SK-N-SH treated with all-trans-retinoic acid at 6 μM for 48 hours (cell line): Measurements from ENCODE around the gene CUL1.

Experiments used
- TCF4 ChIP-seq: fragments of 250-450 bp; sonication (Bioruptor Pico); IDR thresholded peaks from 2 replicates; pipeline ENCODE4 v1.8.0; 2021; ENCODE audit warnings: mild to moderate bottlenecking, moderate library complexity, borderline replicate concordance
- TOX ChIP-seq: fragments of 250-450 bp; sonication (Bioruptor Pico); IDR thresholded peaks from 2 replicates; pipeline ENCODE4 v1.8.0; 2021; ENCODE audit warnings: mild to moderate bottlenecking, moderate library complexity, borderline replicate concordance
- ZFP3 ChIP-seq: fragments of 250-450 bp; sonication (Bioruptor Pico); IDR thresholded peaks from 2 replicates; pipeline ENCODE4 v1.5.0; 2020; ENCODE audit warnings: mild to moderate bottlenecking, moderate library complexity
- ZFP30 ChIP-seq: fragments of 450-650 bp; formaldehyde crosslinking; IDR thresholded peaks from 2 replicates; pipeline ENCODE4 v1.5.0; 2022; ENCODE audit warnings: mild to moderate bottlenecking, moderate library complexity
- ZNF70 ChIP-seq: fragments of 450-650 bp; formaldehyde crosslinking; IDR thresholded peaks from 2 replicates; pipeline ENCODE4 v1.5.0; 2020; ENCODE audit warnings: mild to moderate bottlenecking, moderate library complexity
- TF ChIP-seq, protein P1 (sequence below): fragments of 250-450 bp; sonication (Bioruptor Pico); IDR thresholded peaks from 2 replicates; pipeline ENCODE4 v1.5.1; 2021; ENCODE audit warnings: mild to moderate bottlenecking, moderate library complexity

DNA sequence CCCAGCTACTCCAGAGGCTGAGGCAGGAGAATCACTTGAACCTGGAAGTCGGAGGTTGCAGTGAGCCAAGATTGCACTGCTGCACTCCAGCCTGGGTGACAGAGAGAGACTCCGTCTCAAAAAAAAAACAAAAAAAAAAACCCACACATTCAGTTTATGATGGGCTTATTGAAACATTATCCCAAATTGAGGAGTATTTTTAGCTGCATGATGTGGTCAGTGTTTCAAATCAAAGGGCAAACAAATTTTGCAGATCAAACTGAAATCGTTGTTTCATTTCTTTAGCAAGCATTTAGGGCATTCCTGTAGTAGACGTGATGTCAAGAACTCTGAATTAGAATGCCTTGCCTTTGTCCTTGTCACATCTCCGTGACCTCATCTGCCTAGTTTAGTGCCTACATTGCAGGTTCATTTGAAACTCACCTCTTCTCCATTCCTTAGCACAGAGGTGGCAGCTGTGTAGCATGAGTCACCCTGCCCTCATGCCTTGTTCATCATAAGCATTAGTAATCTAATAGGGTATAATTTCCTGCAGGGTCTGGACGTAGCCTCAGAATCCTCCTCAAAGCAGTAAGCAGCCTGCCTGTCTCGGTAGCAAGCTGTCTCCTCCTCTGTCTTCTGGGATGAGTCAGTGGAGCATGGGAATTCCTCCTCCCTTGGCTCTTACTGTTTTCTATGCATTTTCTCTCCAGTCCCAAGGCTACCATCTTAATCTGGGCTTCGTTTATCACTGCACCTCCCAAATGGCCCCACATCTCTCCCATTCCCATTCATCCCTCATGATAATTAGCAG lies 73.8 kb downstream of the CUL1 start:
- TF ChIP-seq ZFP3 (CRISPR knock-in tag) (peak; percentile 89), ZNF70 (CRISPR knock-in tag) (no peak), TCF4 (CRISPR knock-in tag) (no peak), ZFP30 (CRISPR knock-in tag) (no peak), TOX (no peak)
- TF ChIP-seq, protein P1, sequence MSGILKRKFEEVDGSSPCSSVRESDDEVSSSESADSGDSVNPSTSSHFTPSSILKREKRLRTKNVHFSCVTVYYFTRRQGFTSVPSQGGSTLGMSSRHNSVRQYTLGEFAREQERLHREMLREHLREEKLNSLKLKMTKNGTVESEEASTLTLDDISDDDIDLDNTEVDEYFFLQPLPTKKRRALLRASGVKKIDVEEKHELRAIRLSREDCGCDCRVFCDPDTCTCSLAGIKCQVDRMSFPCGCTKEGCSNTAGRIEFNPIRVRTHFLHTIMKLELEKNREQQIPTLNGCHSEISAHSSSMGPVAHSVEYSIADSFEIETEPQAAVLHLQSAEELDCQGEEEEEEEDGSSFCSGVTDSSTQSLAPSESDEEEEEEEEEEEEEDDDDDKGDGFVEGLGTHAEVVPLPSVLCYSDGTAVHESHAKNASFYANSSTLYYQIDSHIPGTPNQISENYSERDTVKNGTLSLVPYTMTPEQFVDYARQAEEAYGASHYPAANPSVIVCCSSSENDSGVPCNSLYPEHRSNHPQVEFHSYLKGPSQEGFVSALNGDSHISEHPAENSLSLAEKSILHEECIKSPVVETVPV (CRISPR knock-in tag): no peak
